RWPE1 (cell line): ENCODE data around the gene RERE.

ENCODE experiments used
- CTCF ChIA-PET: fragments of 350-600 bp; sonication (Branson Sonifier 250); formaldehyde crosslinking; extraction: SDS; loops from one replicate; lab custom pipeline; 2021; lab: Yijun Ruan, JAX
- POLR2A ChIA-PET: fragments of 400-600 bp; formaldehyde crosslinking; extraction: SDS; loops from one replicate; lab custom pipeline; 2020; ENCODE audit warnings: antibody characterized with exemption; ENCODE audit not compliant: low non-redundant PET; lab: Yijun Ruan, JAX
- DNase-seq: peaks from one replicate; pipeline ENCODE4 v3.0.0; 2012; ENCODE audit warnings: low spot score
- H3K27ac ChIP-seq: fragments of 450-650 bp; 2 replicates; pipeline ENCODE4 v1.5.1; 2017
- CTCF ChIP-seq: fragments of 450-650 bp; conservative IDR thresholded peaks from 2 replicates; pipeline ENCODE4 v1.5.1; 2017; ENCODE audit warnings: low read depth, mild to moderate bottlenecking

Gene RERE

GRCh38 chr1:8554956-8555534 lies 262.4 kb downstream of the RERE start:
- no peak overlapping the region for H3K27ac ChIP-seq

GRCh38 chr1:8552820-8553397 lies 264.5 kb downstream of the RERE start:
- no peak for DNase-seq
- CTCF ChIA-PET: interaction anchor here (0.6 kb wide), 1 partner anchor 75 kb away, joined by 4 read pairs; no protein-coding TSS in a partner anchor
- TF ChIP-seq CTCF: no peak
- POLR2A ChIA-PET: no interaction called here
- H3K27ac ChIP-seq: no peak overlapping the region

More at GRCh38 chr1:8554956-8555534, 262.4 kb downstream of the RERE start:
- peak; percentile 20 for DNase-seq
- ChIA-PET POLR2A (interaction anchor here (0.6 kb wide), 1 partner anchor 9 kb away, joined by 4 read pairs; no protein-coding TSS in a partner anchor), CTCF (interaction anchor here (0.6 kb wide), 2 partner anchors 26 to 1434 kb away, joined by 4 to 5 read pairs; no protein-coding TSS in a partner anchor)
- TF ChIP-seq CTCF: no peak

GRCh38 chr1:8551613-8552489 lies 265.6 kb downstream of the RERE start:
- TF ChIP-seq CTCF: no peak
- CTCF ChIA-PET: interaction anchor here (0.6 to 1.5 kb wide), 2 partner anchors 132 to 175 kb away, joined by 4 to 6 read pairs; no protein-coding TSS in a partner anchor
- POLR2A ChIA-PET: no interaction called here
- no peak for DNase-seq
- no peak overlapping the region for H3K27ac ChIP-seq

- no peak overlapping the region for H3K27ac ChIP-seq
- TF ChIP-seq CTCF: no peak
- POLR2A ChIA-PET: no interaction called here
- DNase-seq: no peak
- CTCF ChIA-PET: interaction anchor here (1.5 kb wide), 1 partner anchor 176 kb away, joined by 6 read pairs; no protein-coding TSS in a partner anchor
Observed at GRCh38 chr1:8551057-8551456, 266.4 kb downstream of the RERE start.

GRCh38 chr1:8547791-8548190 lies 269.6 kb downstream of the RERE start:
- no peak overlapping the region for H3K27ac ChIP-seq
- TF ChIP-seq CTCF: no peak
- ChIA-PET CTCF (no interaction called here), POLR2A (no interaction called here)
- no peak for DNase-seq

- TF ChIP-seq CTCF: no peak
- H3K27ac ChIP-seq: no peak overlapping the region
- DNase-seq: peak; percentile 41
- POLR2A ChIA-PET: interaction anchor here (0.6 kb wide), 1 partner anchor 10 kb away, joined by 4 read pairs; no protein-coding TSS in a partner anchor
- CTCF ChIA-PET: no interaction called here
Observed at GRCh38 chr1:8545078-8545477, 272.4 kb downstream of the RERE start.
